ENCODE data around the gene BMAL2. TPM values are rescaled to one million over a fixed set of nuclear protein-coding genes. Genes with fewer than 3 reads are reported as not detected.

Gene BMAL2
- total RNA-seq, 1 experiment from 2014 or later = 16.2 TPM

DNA sequence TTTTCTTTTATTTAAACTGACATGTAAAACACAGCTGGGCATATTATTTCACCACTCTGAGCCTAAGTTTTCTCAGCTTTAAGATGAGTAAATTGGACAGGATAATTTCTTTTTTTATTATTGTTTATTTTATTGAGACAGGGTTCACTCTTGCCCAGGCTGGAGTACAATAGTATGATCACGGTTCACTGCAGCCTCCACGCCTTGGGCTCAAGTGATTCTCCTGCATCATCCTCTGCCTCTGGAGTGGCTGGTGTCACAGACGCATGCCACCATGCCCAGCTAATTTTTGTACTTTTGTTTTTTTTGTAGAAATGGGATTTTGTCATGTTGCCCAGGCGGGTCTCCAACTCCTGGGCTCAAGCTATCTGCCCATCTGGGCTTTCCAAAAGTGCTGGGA, 12.7 kb downstream of the BMAL2 start:
- peaks cover 51% of the 10 kb centered on the region for H3K4me1 Mint-ChIP-seq
- DNase-seq (ENCODE audit: low spot score) = no peak
- H3K4me3 Mint-ChIP-seq = no peak overlapping the region
- CTCF ChIA-PET = no interaction called here
- POLR2A ChIA-PET = interaction anchor here (0.7 kb wide), 1 partner anchor 11 kb away, joined by 3 read pairs; no protein-coding TSS in a partner anchor
- H3K9me3 Mint-ChIP-seq = no peaks in the 10 kb centered on the region
- no peak overlapping the region for H3K27ac Mint-ChIP-seq
- no peaks in the 10 kb centered on the region for H3K27me3 Mint-ChIP-seq (ENCODE audit: low read depth)
- no peak for ATAC-seq
- H3K36me3 Mint-ChIP-seq = no peaks in the 10 kb centered on the region
- TF ChIP-seq FOXJ3 (CRISPR knock-in tag; IDR thresholded peaks at IDR 0.05; ENCODE audit: borderline replicate concordance) (no peak), ZNF121 (CRISPR knock-in tag; IDR thresholded peaks at IDR 0.05) (no peak), OVOL2 (CRISPR knock-in tag; IDR thresholded peaks at IDR 0.05; ENCODE audit: borderline replicate concordance) (no peak), ZNF232 (CRISPR knock-in tag; IDR thresholded peaks at IDR 0.05) (no peak), EMX1 (CRISPR knock-in tag; IDR thresholded peaks at IDR 0.05) (no peak), IRF2 (CRISPR knock-in tag; IDR thresholded peaks at IDR 0.05; ENCODE audit: borderline replicate concordance, low read depth) (no peak)
- TF ChIP-seq, protein P1, sequence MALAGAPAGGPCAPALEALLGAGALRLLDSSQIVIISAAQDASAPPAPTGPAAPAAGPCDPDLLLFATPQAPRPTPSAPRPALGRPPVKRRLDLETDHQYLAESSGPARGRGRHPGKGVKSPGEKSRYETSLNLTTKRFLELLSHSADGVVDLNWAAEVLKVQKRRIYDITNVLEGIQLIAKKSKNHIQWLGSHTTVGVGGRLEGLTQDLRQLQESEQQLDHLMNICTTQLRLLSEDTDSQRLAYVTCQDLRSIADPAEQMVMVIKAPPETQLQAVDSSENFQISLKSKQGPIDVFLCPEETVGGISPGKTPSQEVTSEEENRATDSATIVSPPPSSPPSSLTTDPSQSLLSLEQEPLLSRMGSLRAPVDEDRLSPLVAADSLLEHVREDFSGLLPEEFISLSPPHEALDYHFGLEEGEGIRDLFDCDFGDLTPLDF (CRISPR knock-in tag; IDR thresholded peaks at IDR 0.05) = no peak
- TF ChIP-seq, protein P2, sequence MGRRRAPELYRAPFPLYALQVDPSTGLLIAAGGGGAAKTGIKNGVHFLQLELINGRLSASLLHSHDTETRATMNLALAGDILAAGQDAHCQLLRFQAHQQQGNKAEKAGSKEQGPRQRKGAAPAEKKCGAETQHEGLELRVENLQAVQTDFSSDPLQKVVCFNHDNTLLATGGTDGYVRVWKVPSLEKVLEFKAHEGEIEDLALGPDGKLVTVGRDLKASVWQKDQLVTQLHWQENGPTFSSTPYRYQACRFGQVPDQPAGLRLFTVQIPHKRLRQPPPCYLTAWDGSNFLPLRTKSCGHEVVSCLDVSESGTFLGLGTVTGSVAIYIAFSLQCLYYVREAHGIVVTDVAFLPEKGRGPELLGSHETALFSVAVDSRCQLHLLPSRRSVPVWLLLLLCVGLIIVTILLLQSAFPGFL (CRISPR knock-in tag; IDR thresholded peaks at IDR 0.05; ENCODE audit: borderline replicate concordance) = no peak

DNA sequence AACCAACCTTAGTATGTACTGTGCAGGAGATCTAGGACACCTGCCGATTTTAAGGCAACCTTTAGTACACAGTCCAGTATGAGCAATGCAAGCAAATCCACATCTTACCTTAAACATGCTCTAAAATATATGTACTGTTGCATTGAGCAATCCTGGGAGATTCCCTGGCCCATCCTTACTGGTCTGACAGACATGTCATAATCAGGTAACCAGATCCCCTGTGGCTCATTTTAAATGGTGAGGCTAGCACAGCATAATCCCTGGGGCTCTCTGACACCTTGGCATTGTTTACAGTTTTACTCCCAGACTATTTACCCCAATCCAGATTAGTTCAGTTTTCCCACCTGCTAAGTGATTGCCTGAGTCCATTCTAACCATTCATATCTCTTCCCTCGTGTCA, 15.1 kb downstream of the BMAL2 start:
- DNase-seq (ENCODE audit: low spot score) (no peak), ATAC-seq (no peak; the same call in 1 of the 2 replicates)
- CTCF ChIA-PET = no interaction called here
- TF ChIP-seq ESRRA (CRISPR knock-in tag; IDR thresholded peaks at IDR 0.05; ENCODE audit: borderline replicate concordance) (no peak), ATF1 (CRISPR knock-in tag; IDR thresholded peaks at IDR 0.05) (no peak), CREB1 (CRISPR knock-in tag; IDR thresholded peaks at IDR 0.05) (no peak), ZNF423 (CRISPR knock-in tag; IDR thresholded peaks at IDR 0.05) (no peak), ATF2 (CRISPR knock-in tag; IDR thresholded peaks at IDR 0.05; ENCODE audit: borderline replicate concordance, low read depth) (no peak), MXD4 (CRISPR knock-in tag; IDR thresholded peaks at IDR 0.05; ENCODE audit: borderline replicate concordance) (no peak), NFYB (CRISPR knock-in tag; conservative IDR thresholded peaks at IDR 0.05; ENCODE audit: low read depth) (no peak)
- TF ChIP-seq, protein P3, sequence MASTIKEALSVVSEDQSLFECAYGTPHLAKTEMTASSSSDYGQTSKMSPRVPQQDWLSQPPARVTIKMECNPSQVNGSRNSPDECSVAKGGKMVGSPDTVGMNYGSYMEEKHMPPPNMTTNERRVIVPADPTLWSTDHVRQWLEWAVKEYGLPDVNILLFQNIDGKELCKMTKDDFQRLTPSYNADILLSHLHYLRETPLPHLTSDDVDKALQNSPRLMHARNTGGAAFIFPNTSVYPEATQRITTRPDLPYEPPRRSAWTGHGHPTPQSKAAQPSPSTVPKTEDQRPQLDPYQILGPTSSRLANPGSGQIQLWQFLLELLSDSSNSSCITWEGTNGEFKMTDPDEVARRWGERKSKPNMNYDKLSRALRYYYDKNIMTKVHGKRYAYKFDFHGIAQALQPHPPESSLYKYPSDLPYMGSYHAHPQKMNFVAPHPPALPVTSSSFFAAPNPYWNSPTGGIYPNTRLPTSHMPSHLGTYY (CRISPR knock-in tag; IDR thresholded peaks at IDR 0.05) = no peak
- TF ChIP-seq, protein P4, sequence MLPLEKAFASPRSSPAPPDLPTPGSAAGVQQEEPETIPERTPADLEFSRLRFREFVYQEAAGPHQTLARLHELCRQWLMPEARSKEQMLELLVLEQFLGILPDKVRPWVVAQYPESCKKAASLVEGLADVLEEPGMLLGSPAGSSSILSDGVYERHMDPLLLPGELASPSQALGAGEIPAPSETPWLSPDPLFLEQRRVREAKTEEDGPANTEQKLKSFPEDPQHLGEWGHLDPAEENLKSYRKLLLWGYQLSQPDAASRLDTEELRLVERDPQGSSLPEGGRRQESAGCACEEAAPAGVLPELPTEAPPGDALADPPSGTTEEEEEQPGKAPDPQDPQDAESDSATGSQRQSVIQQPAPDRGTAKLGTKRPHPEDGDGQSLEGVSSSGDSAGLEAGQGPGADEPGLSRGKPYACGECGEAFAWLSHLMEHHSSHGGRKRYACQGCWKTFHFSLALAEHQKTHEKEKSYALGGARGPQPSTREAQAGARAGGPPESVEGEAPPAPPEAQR (CRISPR knock-in tag; IDR thresholded peaks at IDR 0.05) = no peak
- Mint-ChIP-seq H3K36me3 (no peaks in the 10 kb centered on the region), H3K27ac (no peak overlapping the region), H3K4me1 (peaks cover 46% of the 10 kb centered on the region), H3K9me3 (no peaks in the 10 kb centered on the region), H3K27me3 (ENCODE audit: low read depth) (no peaks in the 10 kb centered on the region), H3K4me3 (no peak overlapping the region)
- POLR2A ChIA-PET = no interaction called here

DNA sequence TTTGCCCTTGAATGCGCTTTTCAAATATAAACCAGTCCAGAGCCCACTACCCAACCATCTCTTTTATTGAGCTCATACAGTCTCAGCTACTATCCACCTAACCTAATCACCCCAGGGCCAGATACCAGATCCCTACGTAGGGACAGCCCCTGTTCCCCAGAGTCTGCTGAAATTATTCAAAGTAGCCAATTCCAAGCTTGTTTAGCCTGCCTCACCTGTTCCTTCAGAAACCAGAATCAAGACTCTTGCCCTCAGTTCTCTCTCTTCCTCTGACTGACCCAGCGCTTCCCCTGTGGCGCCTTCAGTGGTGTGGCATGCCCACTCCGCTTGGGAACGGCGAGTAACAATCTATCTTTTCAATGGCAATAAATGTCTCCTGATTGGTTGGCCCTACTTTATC, 18.8 kb downstream of the BMAL2 start:
- ChIA-PET POLR2A (no interaction called here), CTCF (no interaction called here)
- ATAC-seq = no peak
- Mint-ChIP-seq H3K27me3 (ENCODE audit: low read depth) (no peaks in the 10 kb centered on the region; the same call in 1 of the 2 replicates), H3K9me3 (no peaks in the 10 kb centered on the region), H3K27ac (no peak overlapping the region), H3K4me1 (peaks cover 18% of the 10 kb centered on the region), H3K4me3 (no peak overlapping the region), H3K36me3 (no peaks in the 10 kb centered on the region)
- no peak for TF ChIP-seq ZNF512 (CRISPR knock-in tag; IDR thresholded peaks at IDR 0.05; ENCODE audit: borderline replicate concordance)
- no peak for TF ChIP-seq CREB1 (CRISPR knock-in tag; IDR thresholded peaks at IDR 0.05)
- TF ChIP-seq ZNF121 (CRISPR knock-in tag; IDR thresholded peaks at IDR 0.05) = no peak
- TF ChIP-seq NR2C2 (CRISPR knock-in tag; IDR thresholded peaks at IDR 0.05) = no peak
- TF ChIP-seq PRRX2 (CRISPR knock-in tag; IDR thresholded peaks at IDR 0.05) = no peak
- TF ChIP-seq, protein P5, sequence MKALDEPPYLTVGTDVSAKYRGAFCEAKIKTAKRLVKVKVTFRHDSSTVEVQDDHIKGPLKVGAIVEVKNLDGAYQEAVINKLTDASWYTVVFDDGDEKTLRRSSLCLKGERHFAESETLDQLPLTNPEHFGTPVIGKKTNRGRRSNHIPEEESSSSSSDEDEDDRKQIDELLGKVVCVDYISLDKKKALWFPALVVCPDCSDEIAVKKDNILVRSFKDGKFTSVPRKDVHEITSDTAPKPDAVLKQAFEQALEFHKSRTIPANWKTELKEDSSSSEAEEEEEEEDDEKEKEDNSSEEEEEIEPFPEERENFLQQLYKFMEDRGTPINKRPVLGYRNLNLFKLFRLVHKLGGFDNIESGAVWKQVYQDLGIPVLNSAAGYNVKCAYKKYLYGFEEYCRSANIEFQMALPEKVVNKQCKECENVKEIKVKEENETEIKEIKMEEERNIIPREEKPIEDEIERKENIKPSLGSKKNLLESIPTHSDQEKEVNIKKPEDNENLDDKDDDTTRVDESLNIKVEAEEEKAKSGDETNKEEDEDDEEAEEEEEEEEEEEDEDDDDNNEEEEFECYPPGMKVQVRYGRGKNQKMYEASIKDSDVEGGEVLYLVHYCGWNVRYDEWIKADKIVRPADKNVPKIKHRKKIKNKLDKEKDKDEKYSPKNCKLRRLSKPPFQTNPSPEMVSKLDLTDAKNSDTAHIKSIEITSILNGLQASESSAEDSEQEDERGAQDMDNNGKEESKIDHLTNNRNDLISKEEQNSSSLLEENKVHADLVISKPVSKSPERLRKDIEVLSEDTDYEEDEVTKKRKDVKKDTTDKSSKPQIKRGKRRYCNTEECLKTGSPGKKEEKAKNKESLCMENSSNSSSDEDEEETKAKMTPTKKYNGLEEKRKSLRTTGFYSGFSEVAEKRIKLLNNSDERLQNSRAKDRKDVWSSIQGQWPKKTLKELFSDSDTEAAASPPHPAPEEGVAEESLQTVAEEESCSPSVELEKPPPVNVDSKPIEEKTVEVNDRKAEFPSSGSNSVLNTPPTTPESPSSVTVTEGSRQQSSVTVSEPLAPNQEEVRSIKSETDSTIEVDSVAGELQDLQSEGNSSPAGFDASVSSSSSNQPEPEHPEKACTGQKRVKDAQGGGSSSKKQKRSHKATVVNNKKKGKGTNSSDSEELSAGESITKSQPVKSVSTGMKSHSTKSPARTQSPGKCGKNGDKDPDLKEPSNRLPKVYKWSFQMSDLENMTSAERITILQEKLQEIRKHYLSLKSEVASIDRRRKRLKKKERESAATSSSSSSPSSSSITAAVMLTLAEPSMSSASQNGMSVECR (CRISPR knock-in tag; IDR thresholded peaks at IDR 0.05; ENCODE audit: borderline replicate concordance) = no peak
- DNase-seq (ENCODE audit: low spot score) = no peak

Measured in WTC11 (cell line).